ENCODE data around the gene ZNF282. TPM values are rescaled to one million over a fixed set of nuclear protein-coding genes. Genes with fewer than 3 reads are reported as not detected.

Gene ZNF282
- total RNA-seq, 1 donor from 2014 or later = 23.2 TPM

GRCh38 chr7:149214020-149214720 is 18.8 kb downstream of the ZNF282 start:
- Histone ChIP-seq H3K4me3 (ENCODE audit: low read depth, low read length) (no peak overlapping the region), H3K36me3 (ENCODE audit: control insufficient read depth, insufficient read depth, low read length) (peaks cover 42% of the 10 kb centered on the region)

GRCh38 chr7:149216402-149216801 is 21.1 kb downstream of the ZNF282 start:
- H3K36me3 ChIP-seq (ENCODE audit: control insufficient read depth, insufficient read depth, low read length) = peaks cover 34% of the 10 kb centered on the region
- no peaks in the 10 kb centered on the region for H3K27me3 ChIP-seq (ENCODE audit: control insufficient read depth, insufficient read depth, low read length)
- DNase-seq (ENCODE audit: low read depth) = no peak

More at GRCh38 chr7:149214020-149214720, 18.8 kb downstream of the ZNF282 start:
- no peak for DNase-seq (ENCODE audit: low read depth)
- no peaks in the 10 kb centered on the region for H3K27me3 ChIP-seq (ENCODE audit: control insufficient read depth, insufficient read depth, low read length)
- FAIRE-seq = no peak
- TF ChIP-seq CTCF (IDR thresholded peaks at IDR 0.05; ENCODE audit: insufficient read depth, low read length, severe bottlenecking) = no peak

GRCh38 chr7:149217570-149217969 is 22.2 kb downstream of the ZNF282 start:
- DNase-seq (ENCODE audit: low read depth) = no peak
- no peak overlapping the region for H3K4me3 ChIP-seq (ENCODE audit: low read depth, low read length)
- no peak for TF ChIP-seq CTCF (IDR thresholded peaks at IDR 0.05; ENCODE audit: insufficient read depth, low read length, severe bottlenecking)
- H3K27me3 ChIP-seq (ENCODE audit: control insufficient read depth, insufficient read depth, low read length) = no peaks in the 10 kb centered on the region
- FAIRE-seq = no peak
- peaks cover 33% of the 10 kb centered on the region for H3K36me3 ChIP-seq (ENCODE audit: control insufficient read depth, insufficient read depth, low read length)

More at GRCh38 chr7:149216402-149216801, 21.1 kb downstream of the ZNF282 start:
- no peak for FAIRE-seq
- TF ChIP-seq CTCF (IDR thresholded peaks at IDR 0.05; ENCODE audit: insufficient read depth, low read length, severe bottlenecking) = no peak
- H3K4me3 ChIP-seq (ENCODE audit: low read depth, low read length) = no peak overlapping the region

GRCh38 chr7:149218469-149219420 is 23.4 kb downstream of the ZNF282 start:
- FAIRE-seq (peak; percentile 7), DNase-seq (ENCODE audit: low read depth) (no peak)
- TF ChIP-seq CTCF (IDR thresholded peaks at IDR 0.05; ENCODE audit: insufficient read depth, low read length, severe bottlenecking) = no peak
- H3K36me3 ChIP-seq (ENCODE audit: control insufficient read depth, insufficient read depth, low read length) = peaks cover 25% of the 10 kb centered on the region
- no peak overlapping the region for H3K4me3 ChIP-seq (ENCODE audit: low read depth, low read length)
- H3K27me3 ChIP-seq (ENCODE audit: control insufficient read depth, insufficient read depth, low read length) = no peaks in the 10 kb centered on the region

GRCh38 chr7:149220534-149220933 is 25.2 kb downstream of the ZNF282 start:
- H3K36me3 ChIP-seq (ENCODE audit: control insufficient read depth, insufficient read depth, low read length) = peaks cover 19% of the 10 kb centered on the region
- no peak for TF ChIP-seq CTCF (IDR thresholded peaks at IDR 0.05; ENCODE audit: insufficient read depth, low read length, severe bottlenecking)
- FAIRE-seq (no peak), DNase-seq (ENCODE audit: low read depth) (peak; percentile 84)
- H3K27me3 ChIP-seq (ENCODE audit: control insufficient read depth, insufficient read depth, low read length) = no peaks in the 10 kb centered on the region
- no peak overlapping the region for H3K4me3 ChIP-seq (ENCODE audit: low read depth, low read length)
